HL-60/S4 treated with retinoic acid at 250 ng/mL for 4 days and 3 days (cell line): ENCODE results near the gene CIZ1.
"Not testable (repeated sequence)": the region's sequence is repeated elsewhere in the genome, so short reads cannot be mapped to it uniquely, and the experiment has no call there.

Source experiments
- in situ Hi-C: fragments of 300-500 bp; cut with MboI; formaldehyde crosslinking; loops from 2 replicates; pipeline ENCODE4 v1.7.0; 2022; ENCODE audit warnings: low sequenced_read_pairs

The CIZ1 gene, protein sequence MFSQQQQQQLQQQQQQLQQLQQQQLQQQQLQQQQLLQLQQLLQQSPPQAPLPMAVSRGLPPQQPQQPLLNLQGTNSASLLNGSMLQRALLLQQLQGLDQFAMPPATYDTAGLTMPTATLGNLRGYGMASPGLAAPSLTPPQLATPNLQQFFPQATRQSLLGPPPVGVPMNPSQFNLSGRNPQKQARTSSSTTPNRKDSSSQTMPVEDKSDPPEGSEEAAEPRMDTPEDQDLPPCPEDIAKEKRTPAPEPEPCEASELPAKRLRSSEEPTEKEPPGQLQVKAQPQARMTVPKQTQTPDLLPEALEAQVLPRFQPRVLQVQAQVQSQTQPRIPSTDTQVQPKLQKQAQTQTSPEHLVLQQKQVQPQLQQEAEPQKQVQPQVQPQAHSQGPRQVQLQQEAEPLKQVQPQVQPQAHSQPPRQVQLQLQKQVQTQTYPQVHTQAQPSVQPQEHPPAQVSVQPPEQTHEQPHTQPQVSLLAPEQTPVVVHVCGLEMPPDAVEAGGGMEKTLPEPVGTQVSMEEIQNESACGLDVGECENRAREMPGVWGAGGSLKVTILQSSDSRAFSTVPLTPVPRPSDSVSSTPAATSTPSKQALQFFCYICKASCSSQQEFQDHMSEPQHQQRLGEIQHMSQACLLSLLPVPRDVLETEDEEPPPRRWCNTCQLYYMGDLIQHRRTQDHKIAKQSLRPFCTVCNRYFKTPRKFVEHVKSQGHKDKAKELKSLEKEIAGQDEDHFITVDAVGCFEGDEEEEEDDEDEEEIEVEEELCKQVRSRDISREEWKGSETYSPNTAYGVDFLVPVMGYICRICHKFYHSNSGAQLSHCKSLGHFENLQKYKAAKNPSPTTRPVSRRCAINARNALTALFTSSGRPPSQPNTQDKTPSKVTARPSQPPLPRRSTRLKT

DNA sequence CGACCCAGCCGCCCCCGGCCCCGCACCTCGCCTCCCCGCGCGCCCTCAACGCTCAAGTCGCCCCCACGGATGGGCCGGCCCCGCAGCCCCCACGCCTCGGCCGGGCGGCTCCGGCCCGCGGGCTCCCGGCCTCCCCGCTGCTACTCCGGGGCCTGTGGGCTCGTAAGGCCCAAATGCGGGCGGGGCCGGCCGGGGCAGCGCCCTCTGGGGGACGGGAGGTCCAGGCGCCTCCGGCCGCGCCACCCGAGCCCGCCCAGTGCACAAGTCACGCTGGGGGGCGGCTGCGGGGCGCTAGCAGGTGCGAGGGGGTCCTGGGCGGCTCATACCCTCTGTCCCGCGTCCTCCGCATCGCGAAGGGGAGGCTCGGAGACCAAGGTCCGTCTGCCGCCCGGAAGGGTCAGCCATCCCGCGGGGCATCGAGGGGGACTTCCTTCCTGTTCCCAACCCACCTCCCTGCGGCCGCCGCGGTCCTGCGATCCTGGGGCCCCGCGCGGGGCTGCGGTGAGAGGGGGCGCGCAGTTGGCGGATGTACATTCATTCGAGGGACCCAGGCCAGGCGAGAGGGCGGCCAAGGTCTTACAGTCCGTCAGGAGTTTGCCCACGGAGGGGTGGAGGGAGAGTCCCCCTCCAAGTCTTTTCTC, at the start of gene CIZ1:
TSS of gene CIZ1 (minus strand) at position 167 of the 641 bp plus-strand sequence. CDS start 715 bp downstream, outside the sequence.
- in situ Hi-C loops = no loop called here

DNA sequence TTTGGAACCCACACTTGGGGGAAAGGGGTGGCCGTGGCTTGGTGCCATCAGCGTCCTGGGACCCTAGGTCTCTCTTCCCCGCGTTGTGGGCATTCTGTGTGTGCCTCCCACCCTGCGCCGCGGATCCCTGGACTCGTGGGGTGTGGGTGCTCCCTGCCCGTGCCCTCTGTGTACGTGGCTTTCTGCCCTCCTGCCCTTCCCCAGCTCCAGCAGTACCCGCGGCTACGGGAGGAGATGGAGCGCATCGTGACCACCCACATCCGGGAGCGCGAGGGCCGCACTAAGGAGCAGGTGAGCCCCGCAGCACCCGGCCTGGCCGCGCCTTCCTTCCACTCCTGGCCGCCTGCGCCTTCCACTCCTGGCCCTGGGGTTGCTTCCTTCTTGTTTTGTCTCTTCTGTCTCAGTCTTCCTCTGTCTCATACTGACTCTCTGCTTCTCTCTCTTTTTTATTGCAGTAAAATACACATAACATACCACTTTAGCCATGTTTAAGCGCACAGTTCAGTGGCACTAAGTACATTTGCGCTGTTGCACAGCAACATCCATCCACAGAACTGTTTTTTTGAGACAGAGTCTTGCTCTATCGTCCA, 42.5 kb upstream of the CIZ1 start:
- in situ Hi-C loops = no loop called here

DNA sequence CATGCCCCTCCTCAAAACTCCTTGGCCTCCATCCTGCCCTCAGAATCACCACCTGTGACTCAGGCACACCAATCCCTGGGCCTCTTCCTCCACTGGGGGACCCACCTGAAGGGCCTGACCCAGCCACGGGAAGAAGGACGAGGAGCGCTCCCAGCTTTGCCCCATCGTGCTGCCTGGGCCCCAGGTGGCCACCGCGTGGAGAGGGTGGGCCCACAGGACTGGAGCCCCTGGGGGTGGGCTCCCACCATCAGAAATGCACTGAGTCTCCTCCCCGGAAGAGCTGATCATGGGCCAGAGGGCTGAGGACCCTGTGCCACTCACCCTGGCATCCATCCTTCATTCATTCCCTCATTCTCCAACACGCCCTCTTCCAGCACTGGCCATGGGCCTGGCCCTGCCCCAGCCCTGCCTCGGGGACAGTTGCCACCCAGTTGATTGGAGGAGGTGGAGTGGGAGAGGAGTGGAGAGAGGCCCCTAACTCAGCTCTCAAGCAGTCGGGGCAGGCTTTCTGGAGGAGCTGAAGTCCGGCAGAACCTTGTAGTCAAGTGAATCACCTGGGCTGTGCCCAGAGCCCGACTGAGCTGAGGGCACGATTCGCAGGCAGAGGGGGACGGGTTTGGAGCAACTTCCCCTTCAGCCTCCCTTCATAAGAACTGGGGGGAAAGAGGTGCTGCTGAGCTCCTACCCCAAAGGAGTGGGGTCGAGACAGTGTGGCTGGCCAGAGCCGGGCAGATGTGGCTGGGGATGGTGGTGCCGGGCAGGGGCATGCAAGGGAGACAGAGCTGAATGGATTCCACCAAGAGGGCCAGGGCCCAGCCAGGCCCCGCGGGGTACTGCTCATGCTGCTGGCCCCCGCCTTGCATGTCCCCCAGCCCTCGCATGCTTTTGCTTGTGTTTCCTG, 41.4 kb upstream of the CIZ1 start:
- in situ Hi-C loops = no loop called here

DNA sequence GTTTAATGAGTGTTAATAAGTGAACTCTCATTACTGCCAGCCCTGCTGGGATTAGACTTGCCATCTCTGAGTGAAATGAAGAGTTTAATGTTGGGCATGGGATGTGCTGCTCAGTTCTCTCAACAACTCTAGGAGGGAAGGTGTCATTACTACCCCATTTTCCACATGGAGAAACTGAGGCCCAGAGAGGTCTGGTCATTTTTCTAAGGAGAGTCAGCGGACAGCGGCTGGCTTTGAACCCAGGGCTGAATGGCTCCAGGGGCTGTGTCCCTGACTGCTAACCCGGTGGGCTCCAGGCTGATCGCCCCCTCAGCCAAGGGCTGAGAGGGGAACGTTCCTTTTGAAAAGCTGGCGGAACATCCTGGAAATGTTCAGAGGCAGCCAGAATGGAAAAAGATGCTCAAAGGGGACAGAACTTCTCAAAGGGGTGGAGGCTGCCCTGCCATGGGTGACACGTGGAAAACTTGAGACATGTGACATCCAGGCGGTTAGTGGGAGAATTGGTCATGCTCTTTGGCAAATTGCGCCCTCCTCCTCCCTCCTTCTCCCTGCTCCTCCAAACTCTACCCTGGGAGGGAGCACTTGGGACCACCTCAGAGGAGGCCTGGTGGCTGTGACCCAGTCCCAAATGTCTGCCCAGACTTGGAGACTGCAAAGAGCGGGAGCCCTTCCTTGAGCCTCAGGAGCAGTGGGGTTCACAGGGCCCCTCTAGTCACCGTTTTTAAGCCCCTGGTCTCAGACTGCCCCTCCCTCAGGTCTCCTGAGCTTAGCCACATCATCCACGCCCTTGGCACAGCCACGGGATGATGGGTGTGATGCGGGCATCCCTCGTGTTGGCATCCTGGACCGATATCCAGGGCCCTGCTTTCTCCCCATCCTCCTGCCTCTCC, 40.5 kb upstream of the CIZ1 start:
- in situ Hi-C loops = no loop called here

DNA sequence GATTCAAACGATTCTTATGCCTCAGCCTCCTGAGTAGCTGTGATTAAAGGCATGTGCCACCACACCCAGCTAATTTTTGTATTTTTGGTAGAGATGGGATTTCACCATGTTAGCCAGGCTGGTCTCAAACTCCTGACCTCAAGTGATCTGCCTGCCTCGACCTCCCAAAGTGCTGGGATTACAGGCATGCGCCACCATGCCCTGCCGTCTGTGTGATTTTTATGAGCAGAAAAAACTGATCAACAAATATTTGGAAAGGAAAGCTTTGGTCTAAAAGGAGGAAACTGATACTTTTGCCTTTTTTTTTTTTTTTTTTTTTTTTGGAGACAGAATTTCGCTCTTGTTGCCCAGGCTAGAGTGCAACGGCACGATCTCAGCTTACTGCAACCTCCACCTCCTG, 39.5 kb upstream of the CIZ1 start:
- in situ Hi-C loops = not testable (repeated sequence)

DNA sequence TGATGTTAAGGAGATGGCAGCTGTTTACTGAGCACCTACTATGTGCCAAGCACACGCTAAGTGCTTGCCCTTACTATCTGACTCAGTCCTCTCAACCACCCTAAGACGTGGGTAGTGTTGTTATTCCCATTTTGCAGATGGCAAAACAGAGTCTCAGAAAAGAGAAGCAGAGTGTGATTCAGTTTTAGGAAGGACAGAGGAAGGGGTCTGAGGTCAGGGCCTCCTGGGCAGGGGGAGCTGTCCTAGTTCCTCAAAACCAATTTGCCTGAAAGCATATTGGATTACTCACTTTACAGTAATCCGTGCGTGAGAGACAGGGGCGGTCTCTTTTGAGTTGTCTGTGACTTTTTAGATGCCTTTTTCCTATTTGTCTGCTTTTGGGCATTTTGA, 35.0 kb upstream of the CIZ1 start:
- in situ Hi-C loops = no loop called here

DNA sequence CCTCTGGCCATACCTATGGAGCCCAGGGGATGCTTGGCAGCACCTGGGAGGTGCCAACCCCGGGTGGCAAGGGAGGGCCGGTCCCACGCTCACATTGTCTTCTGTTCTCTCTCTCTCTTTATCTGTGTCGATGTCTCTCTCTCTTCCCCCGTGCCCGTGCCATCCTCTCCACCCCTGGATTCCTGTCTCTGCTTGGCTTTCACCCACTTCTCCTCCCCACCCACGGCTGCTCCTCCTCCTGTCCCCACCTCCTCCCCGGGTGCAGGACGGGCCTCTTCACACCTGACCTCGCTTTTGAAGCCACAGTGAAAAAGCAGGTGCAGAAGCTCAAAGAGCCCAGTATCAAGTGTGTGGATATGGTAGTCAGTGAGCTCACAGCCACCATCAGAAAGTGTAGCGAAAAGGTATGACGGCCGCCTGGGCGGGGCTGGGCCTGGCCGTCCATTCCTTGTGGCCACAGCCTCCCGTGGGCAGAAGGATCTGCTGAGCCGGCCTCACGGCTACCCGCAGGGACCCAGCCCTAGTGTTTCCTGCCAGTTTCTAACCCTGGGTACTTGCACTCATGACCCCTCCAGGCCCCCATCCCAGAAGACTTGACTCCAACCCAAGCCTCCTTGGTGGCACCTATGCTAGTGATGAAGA, 34.5 kb upstream of the CIZ1 start:
- in situ Hi-C loops = no loop called here

DNA sequence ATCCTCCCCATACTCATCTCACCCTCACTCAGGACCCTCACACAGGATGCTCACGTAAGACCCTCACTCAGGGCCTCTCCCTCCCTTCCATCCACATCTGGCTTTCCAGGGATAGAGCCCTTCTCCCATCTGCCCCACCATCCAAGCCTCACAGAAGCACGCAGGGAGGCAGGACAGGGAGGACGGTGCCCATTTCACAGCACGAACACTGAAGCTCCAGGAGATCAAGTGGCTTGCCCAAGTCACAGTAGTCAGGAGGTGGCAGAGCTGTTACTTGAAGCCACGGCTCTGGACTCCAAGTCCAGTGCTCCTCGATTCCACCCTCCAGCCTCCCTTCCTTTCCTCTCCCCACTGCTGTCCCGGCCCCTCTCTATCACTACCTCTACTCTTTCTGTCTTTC, 33.5 kb upstream of the CIZ1 start:
- in situ Hi-C loops = no loop called here

DNA sequence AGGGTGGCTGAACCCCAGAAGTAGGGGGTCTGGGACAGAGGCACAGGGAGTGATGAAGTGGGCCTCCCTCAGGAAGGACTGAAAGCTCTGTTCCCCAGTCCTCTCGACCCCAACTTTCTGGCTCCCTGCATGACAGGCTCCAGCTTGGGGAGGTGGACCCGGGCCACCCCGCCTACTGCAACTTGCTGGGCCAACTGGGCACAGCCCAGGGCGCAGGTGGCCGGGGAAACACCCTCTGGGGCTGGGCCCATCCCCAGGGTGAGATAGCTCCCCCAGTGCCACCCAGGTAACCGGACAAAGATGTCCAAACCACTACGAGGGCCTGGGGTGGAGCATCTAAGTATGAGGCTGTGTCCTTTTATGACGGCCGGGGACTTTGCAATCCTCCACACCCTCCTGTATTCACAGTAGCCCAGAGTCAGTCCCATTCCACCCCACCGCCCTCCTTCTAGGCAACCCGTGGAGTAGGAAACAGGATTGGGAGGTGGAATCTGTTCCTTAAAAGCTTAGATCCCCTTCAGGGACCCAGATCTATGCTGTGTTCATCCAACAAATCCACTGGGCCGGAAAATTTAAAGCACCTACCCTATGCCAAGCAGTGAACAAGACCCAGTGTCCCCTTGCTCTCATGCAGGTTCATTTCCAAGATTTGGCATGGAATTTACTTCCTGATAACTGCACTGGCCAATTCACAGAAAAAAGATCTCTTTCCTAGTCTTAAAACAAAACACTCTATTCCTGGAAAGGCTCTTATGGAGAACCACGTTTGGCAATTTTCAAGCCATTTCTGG, 31.7 kb upstream of the CIZ1 start:
- in situ Hi-C loops = no loop called here

DNA sequence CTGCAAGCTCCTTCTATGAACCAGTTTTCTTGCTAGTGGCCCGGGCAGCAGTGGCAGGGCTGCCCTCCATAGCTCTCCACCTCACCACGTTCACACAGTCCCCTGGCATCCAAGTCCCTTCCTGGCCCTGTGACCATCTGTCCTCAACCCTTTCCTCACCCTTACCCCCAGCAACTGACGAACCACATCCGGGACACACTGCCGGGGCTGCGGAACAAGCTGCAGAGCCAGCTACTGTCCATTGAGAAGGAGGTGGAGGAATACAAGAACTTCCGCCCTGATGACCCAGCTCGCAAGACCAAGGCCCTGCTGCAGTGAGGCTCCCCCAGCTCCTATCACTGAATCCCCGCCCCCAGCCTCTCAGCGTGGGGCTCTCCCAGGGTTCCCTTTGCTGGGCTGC, 30.7 kb upstream of the CIZ1 start:
- in situ Hi-C loops = no loop called here

DNA sequence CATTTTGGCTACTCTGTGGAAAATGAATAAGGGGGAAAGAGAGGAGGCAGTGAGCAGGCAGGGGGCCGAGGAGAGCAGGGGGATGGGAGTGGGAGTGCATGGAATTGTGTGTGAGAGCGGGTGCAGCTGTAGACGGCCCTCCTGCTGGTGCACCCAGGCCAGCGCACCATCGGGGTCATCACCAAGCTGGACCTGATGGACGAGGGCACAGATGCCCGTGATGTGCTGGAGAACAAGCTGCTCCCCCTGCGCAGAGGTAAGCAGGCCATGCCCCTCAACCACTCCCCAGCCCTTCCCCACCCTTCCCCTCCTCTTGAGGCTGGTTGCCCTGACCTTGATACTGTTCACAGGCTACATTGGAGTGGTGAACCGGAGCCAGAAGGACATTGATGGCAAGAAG, 28.5 kb upstream of the CIZ1 start:
- in situ Hi-C loops = no loop called here

DNA sequence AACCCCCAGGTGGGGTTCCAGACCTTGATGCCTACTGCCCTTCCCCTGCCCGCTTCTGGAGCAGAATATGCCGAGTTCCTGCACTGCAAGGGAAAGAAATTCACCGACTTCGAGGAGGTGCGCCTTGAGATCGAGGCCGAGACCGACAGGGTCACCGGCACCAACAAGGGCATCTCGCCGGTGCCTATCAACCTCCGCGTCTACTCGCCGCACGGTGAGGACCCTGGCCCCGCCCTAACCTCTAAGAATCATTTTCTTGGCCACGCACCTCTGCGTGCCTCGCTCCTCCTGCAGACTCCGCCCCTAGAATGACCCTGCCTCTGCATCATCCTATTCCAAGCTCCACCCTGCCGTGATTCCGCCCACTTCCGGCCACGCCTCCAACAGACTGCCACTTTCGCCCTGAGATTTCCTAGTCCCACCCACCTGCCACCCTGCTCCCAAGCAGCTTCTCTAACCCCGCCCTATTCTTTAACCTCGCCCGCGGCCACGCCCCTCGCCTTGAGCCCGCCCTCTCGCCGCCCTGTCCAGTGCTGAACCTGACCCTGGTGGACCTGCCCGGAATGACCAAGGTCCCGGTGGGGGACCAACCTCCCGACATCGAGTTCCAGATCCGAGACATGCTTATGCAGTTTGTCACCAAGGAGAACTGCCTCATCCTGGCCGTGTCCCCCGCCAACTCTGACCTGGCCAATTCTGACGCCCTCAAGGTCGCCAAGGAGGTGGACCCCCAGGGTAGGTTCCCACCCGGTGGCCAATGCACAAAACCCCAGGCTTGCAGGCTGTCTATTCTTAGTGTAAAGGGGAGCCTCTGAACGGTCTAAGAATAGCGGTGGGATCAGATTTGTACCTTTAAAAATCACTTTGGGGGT, 27.4 kb upstream of the CIZ1 start:
- in situ Hi-C loops = no loop called here

DNA sequence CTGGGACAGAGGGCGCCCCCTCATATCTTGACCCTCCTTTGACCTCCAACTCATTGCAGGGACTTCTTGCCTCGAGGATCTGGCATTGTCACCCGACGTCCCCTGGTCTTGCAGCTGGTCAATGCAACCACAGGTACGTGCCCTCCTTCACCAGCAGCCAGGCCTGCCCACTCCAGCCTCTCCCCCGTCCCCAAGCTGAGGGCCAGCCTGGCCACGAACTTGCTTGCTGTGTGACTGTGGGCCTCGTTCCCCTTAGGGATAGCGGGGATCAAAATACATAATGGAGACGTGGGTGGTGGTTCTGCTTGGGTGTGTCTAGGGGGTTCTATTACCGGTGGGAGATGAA, 26.8 kb upstream of the CIZ1 start:
- in situ Hi-C loops = no loop called here

DNA sequence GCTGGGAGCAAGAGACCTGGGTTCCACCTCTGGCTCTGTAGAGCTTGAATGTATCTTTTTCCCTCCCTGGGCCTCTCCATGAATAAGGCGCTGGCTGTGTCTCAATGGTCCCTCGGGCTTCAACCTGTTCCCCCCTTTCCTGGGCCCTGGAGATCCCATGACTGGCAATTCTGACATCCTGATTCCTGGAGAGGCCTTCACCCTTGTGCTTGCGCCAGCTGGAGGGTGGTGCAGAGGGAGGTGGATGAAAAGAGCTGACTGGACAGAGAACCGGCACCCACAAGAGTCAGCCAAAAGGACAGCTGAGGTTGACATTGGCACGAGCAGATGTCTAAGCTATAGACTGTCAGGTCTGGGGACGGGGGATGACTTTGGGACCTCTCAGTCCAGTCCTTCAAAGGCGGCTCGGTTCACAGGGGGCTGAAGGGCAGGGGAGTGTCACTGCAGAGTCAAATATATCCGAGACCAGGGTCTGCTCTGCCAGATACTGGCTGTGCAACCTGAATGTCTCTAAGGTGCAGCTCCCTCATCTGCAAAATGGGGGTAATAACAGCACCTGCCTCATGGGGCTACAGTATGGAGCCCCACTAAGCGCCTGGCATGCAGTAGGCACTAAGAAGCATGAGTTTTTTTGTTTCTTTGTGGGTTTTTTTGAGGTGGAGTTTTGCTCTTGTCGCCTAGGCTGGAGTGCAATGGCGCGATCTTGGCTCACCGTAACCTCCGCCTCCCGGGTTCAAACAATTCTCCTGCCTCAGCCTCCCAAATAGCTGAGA, 25.6 kb upstream of the CIZ1 start:
- in situ Hi-C loops = no loop called here

DNA sequence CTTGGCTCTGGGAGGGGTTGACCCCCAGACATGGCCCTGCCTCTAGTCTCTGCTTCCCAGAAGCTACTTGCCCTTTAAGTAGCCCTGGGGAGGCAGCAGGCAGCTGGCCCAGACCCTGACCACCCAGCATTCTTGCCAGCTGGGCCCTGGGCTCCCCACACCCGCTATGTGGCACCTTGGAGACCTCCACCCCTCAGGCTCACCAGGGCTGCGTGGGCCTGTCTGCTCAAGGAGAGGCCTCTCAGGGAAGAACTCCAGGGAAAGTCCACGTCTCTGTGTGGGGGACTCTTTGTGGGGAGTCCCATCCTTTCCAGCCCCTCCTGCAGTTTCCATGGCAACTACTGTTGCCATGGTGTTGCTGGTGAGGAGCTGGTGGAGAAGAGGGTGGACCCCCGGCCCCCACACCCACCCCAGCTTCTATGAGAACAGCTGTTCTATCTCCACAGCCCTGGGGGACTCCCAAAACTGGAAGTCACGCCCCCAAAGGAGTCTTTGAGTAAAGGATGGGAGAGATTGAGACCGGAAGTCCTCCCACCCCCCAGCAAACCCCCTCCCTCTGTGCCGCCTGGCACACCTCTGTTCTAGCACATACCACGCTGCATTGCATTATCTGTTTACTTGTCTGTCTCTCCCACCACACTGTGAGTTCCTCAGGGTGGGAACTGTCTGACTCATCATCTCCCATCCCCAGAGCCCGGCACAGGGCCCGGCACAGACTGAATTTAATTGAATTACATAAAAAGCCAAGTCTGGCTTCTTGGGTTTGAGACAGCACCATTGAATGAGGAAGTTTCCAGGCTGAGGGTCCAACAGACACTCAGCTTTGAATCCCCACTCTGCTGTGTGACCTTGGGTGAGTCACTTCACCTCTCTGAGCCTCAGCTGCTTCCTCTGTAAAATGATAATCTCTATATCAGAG, 24.4 kb upstream of the CIZ1 start:
- in situ Hi-C loops = no loop called here
